EL (cell line): ENCODE data around the gene NUCB1.
"Not testable (repeated sequence)": the region's sequence is repeated elsewhere in the genome, so short reads cannot be mapped to it uniquely, and the experiment has no call there.

Source experiments
- DNase-seq: peaks from one replicate; pipeline ENCODE4 v3.0.0-alpha.2; 2016

The NUCB1 gene

GRCh38 chr19:48899781-48900476, at the start of gene NUCB1:
TSS of gene NUCB1 (plus strand) at chr19:48900312. CDS start at chr19:48900797, 485 bp downstream.
- DNase-seq: peak; percentile 99

- DNase-seq: no peak
Observed at GRCh38 chr19:48852292-48852691, 47.8 kb upstream of the NUCB1 start.

- no peak for DNase-seq
Observed at GRCh38 chr19:48853483-48853882, 46.6 kb upstream of the NUCB1 start.

- DNase-seq: no peak
Observed at GRCh38 chr19:48854103-48854502, 46.0 kb upstream of the NUCB1 start.

GRCh38 chr19:48856921-48857320, 43.2 kb upstream of the NUCB1 start:
- no peak for DNase-seq

GRCh38 chr19:48858984-48859710, 41.0 kb upstream of the NUCB1 start:
- DNase-seq: no peak

GRCh38 chr19:48859711-48860572, 40.2 kb upstream of the NUCB1 start:
- no peak for DNase-seq

GRCh38 chr19:48861313-48861712, 38.8 kb upstream of the NUCB1 start:
- DNase-seq: no peak

- no peak for DNase-seq
Observed at GRCh38 chr19:48862827-48863226, 37.3 kb upstream of the NUCB1 start.

GRCh38 chr19:48866692-48867091, 33.4 kb upstream of the NUCB1 start:
- no peak for DNase-seq

- DNase-seq: no peak
Observed at GRCh38 chr19:48867123-48867745, 32.9 kb upstream of the NUCB1 start.

- no peak for DNase-seq
Observed at GRCh38 chr19:48867746-48868113, 32.4 kb upstream of the NUCB1 start.

GRCh38 chr19:48868114-48868886, 31.8 kb upstream of the NUCB1 start, which contains the start of gene PLEKHA4:
TSS of gene PLEKHA4 (minus strand) at chr19:48868617. CDS start at chr19:48867620, 997 bp downstream.
- peak; percentile 74 for DNase-seq

GRCh38 chr19:48870048-48870447, 30.1 kb upstream of the NUCB1 start:
- no peak for DNase-seq

- not testable (repeated sequence) for DNase-seq
Observed at GRCh38 chr19:48871471-48872181, 28.5 kb upstream of the NUCB1 start.

GRCh38 chr19:48872182-48872883, 27.8 kb upstream of the NUCB1 start, which contains the start of gene PPP1R15A:
TSS of gene PPP1R15A (plus strand) at chr19:48872421. CDS start at chr19:48873234, 813 bp downstream.
- DNase-seq: peak; percentile 98

- peak; percentile 96 for DNase-seq
Observed at GRCh38 chr19:48872884-48873475, 27.1 kb upstream of the NUCB1 start.

GRCh38 chr19:48873476-48874302, 26.4 kb upstream of the NUCB1 start:
- no peak for DNase-seq
